Neuron (in vitro differentiated cells): ENCODE data around the gene TTLL7.

Source experiments
- H2AFZ ChIP-seq: one replicate; pipeline ENCODE4 v1.6.1; 2013; ENCODE audit warnings: low read depth, mild to moderate bottlenecking, inconsistent platforms, low read length, moderate library complexity
- H3K27me3 ChIP-seq: one replicate; pipeline ENCODE4 v1.6.1; 2013; ENCODE audit warnings: low read length; ENCODE audit not compliant: insufficient read depth
- H3K36me3 ChIP-seq: one replicate; pipeline ENCODE4 v1.6.1; 2013; ENCODE audit warnings: low read length; ENCODE audit not compliant: insufficient read depth
- H3K4me1 ChIP-seq: one replicate; pipeline ENCODE4 v1.6.1; 2013; ENCODE audit warnings: low read length; ENCODE audit not compliant: insufficient read depth
- H3K4me3 ChIP-seq: 2 replicates; pipeline ENCODE4 v1.5.1; 2013; ENCODE audit warnings: mild to moderate bottlenecking, low read length, moderate library complexity
- H3K9me3 ChIP-seq: one replicate; pipeline ENCODE4 v1.6.1; 2013; ENCODE audit warnings: low read length

TTLL7 gene

DNA sequence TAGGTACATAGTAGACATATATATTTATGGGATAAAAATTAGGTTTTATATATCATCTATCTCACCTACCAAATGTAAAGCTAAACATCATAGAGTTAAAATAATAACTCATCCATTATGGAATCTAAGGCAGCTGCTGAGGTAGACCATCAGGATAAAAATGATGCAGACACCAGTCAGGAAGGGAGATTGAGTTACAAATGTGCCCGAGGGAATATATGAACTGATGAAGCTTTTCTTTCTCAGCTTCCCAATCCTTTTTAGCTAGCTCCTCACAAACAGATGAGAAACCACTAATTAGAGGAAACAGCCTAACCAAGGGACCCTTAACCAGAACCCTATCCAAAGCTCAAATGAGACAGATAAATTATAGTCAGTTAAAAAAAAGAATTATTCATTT is 20.9 kb downstream of the TTLL7 start:
- Histone ChIP-seq H3K9me3 (peaks cover 3% of the 10 kb centered on the region), H3K36me3 (no peaks in the 10 kb centered on the region), H3K27me3 (no peaks in the 10 kb centered on the region), H2AFZ (no peak overlapping the region), H3K4me1 (no peaks in the 10 kb centered on the region), H3K4me3 (no peak overlapping the region)

DNA sequence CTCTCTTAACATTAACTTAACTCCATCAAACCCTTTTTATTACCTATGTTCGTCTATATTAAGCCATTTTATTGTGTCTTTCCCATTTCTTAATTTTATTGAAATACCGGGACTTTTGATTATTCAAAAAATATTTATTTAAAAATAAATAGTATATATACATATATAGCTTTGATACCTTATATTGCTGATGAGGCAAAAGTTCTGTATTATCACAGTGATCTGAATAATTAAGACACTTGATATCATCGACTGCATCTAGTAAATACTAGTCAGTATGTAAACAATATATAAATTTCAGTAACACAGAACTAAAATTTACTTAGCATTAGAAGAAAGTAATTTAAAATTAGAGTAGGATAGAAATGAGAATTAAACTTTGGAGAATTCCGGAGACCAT is 22.0 kb downstream of the TTLL7 start:
- H3K4me3 ChIP-seq: no peak overlapping the region
- H3K36me3 ChIP-seq: no peaks in the 10 kb centered on the region
- no peaks in the 10 kb centered on the region for H3K27me3 ChIP-seq
- no peaks in the 10 kb centered on the region for H3K4me1 ChIP-seq
- H2AFZ ChIP-seq: no peak overlapping the region
- peaks cover 3% of the 10 kb centered on the region for H3K9me3 ChIP-seq

DNA sequence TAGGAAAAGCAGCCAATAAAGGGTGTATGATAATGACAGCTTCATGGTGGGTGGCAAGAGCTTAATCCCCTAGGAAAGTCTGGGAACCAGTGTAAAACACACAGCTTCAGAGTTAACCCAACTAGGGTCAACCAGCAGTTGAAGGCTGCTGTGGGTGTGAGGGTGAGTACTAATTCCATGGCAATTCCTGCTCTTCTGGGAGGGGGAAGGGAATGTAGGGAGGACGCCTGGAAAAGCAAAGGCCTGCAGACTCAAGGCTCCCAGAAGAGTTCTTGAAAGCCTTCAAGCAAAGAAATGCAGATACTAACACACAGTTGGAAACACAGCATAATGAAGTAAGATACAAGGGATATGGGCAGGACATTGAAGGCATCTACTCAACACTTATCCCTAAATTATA is 28.1 kb downstream of the TTLL7 start:
- H3K4me3 ChIP-seq: no peak overlapping the region
- no peaks in the 10 kb centered on the region for H3K4me1 ChIP-seq
- H3K9me3 ChIP-seq: no peaks in the 10 kb centered on the region
- H3K27me3 ChIP-seq: no peaks in the 10 kb centered on the region
- H3K36me3 ChIP-seq: no peaks in the 10 kb centered on the region
- H2AFZ ChIP-seq: no peak overlapping the region

DNA sequence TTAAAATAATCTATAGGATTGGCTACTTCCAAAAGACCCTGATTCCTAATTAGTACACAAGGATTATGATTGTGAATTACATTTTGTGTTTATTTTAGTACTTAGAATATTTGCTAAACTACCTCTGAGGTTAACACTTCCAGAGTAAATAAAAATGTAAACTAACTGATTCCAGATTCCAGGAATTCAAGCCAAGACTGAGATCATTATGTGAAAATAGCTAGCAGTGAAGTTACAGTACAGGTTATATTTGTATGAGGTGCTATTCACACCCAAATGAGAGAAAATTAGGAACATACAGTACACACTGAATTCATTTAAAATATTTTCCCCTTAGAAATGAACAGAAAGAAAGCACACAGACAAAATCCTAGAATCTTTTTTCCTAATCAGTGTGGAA is 28.8 kb downstream of the TTLL7 start:
- Histone ChIP-seq H3K27me3 (no peaks in the 10 kb centered on the region), H2AFZ (no peak overlapping the region), H3K4me3 (no peak overlapping the region), H3K4me1 (no peaks in the 10 kb centered on the region), H3K36me3 (no peaks in the 10 kb centered on the region), H3K9me3 (no peaks in the 10 kb centered on the region)

DNA sequence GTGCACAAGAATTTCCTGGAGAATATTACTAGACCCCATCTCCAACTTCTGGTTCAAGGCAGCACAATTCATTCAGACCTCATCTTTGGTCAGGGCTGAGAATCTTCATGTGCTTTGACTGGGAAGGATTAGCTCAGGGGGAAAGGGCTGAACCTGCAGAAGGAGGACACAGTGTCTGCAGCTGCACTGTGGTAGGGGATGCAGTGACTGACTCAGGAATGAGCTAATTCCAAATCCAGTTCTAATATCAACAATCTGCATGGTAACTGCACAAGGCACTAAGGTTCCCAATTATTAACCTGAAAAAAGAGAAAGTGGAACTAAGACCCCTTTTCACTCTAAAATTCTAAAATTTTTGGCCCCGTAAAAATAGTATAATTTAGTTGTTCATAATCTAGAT is 31.6 kb downstream of the TTLL7 start:
- Histone ChIP-seq H3K27me3 (no peaks in the 10 kb centered on the region), H3K4me3 (no peak overlapping the region), H2AFZ (no peak overlapping the region), H3K36me3 (no peaks in the 10 kb centered on the region), H3K9me3 (no peaks in the 10 kb centered on the region), H3K4me1 (no peaks in the 10 kb centered on the region)

DNA sequence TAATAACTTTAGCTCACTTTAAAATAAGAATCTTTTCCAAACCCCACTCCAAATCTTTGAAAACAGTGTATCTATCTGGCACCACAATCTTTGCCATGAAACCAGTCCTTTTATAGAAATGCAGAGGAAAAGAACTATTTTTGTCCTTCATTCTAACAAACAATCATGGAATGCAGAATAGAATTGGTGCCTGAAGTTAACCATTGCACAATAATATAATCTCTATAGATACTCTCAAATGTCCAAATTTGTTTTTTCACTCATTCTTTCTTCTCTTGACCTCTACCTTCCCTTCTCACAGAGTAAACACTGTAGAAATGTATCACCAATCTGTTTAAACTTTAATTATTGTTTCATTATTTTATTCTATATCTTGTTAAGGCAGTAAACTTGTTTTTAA is 34.8 kb downstream of the TTLL7 start:
- H3K9me3 ChIP-seq: no peaks in the 10 kb centered on the region
- no peak overlapping the region for H3K4me3 ChIP-seq
- H2AFZ ChIP-seq: no peak overlapping the region
- no peaks in the 10 kb centered on the region for H3K4me1 ChIP-seq
- H3K27me3 ChIP-seq: no peaks in the 10 kb centered on the region
- H3K36me3 ChIP-seq: no peaks in the 10 kb centered on the region

DNA sequence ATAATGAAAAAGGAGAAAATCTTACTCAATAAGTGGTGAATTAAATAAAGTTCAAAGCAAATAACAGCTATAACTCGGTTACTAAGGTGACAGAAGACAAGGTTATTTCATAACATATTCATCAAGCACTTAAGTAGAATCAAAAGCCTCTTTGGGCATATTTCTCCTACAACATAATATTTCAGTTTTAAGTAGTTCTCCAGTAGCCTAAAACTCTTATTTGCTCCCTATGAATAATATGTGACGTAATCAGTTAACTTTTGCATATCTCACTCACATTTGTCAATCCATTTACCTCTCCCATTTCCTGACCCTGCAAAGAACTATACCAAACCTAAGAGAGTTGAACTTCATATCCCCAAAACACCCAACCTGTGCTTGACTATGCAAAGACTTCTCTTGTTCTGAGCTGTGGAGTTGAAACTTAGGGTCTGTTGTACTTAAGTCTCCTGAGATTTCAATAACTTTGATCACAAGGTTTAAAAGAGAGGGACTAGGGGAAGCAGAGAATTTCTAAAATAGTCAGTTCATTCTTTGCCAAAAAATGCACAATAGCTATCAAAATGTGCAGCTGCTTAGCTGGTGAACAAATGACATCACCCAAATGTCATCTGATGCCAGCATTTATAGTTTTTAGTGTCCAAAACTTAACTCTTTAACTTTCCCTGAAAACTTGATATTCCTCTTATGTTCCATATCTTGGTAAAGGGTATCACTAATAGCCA is 37.2 kb downstream of the TTLL7 start:
- H3K36me3 ChIP-seq: no peaks in the 10 kb centered on the region
- no peak overlapping the region for H3K4me3 ChIP-seq
- no peaks in the 10 kb centered on the region for H3K27me3 ChIP-seq
- no peak overlapping the region for H2AFZ ChIP-seq
- H3K9me3 ChIP-seq: no peaks in the 10 kb centered on the region
- no peaks in the 10 kb centered on the region for H3K4me1 ChIP-seq

DNA sequence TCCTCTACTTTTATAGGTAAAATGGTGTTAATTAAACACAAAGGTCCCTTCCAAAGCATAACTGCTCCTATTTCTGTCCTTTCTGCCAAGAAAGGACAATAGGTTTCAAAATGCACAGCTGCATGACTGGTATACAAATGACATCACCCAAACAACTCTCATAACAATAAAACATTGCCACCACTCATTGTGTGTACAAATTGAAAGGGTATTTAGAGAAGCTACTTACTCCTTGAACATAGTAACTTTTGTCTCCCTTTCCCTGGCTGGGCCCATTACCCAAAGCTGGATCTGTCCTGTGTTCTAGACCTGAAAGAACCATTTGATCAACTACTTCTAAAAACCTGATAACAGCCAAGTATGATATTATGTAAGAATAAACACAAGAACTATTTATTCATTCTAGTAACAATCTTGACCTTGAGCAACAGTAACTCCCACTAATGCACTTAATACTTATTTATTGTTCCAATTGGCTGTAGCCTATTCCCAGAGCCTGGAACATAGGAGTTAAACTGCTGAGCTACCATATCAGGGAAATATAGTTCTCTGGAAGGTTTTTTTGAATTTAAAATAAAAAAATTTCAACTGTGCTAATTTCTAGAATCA is 38.2 kb downstream of the TTLL7 start:
- no peaks in the 10 kb centered on the region for H3K9me3 ChIP-seq
- no peaks in the 10 kb centered on the region for H3K36me3 ChIP-seq
- H3K4me3 ChIP-seq: no peak overlapping the region
- H3K4me1 ChIP-seq: no peaks in the 10 kb centered on the region
- no peak overlapping the region for H2AFZ ChIP-seq
- H3K27me3 ChIP-seq: no peaks in the 10 kb centered on the region

DNA sequence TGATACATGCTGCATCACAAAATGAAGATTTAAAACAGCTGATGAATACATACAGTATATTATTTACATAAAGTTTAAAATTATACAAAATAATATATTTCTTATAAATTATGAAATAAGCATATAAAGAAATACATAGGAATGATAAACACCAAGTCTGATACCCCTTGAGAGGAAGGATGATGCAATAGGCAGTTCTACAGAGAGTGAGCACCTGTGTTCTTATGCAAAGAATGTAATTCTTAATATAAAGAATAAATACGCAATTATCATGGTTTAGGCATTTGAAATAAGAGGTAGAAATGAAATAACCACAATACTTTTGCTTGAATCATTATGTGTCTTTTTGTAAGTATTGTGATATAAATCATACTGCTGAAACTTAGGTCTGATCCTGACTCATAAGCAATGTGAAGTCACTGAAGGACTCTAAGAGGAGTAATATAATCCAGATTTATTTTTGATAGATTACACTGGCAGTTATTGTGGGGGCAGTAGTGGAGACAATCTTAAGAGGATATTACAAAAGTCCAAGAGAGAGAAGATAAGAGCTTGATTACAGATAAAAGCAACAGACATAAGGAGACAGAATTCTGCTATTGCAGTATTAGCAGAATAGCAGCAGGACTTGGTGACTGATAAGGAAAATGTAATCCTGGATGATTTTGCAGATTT is 39.0 kb downstream of the TTLL7 start:
- H2AFZ ChIP-seq: no peak overlapping the region
- H3K27me3 ChIP-seq: no peaks in the 10 kb centered on the region
- H3K4me3 ChIP-seq: no peak overlapping the region

DNA sequence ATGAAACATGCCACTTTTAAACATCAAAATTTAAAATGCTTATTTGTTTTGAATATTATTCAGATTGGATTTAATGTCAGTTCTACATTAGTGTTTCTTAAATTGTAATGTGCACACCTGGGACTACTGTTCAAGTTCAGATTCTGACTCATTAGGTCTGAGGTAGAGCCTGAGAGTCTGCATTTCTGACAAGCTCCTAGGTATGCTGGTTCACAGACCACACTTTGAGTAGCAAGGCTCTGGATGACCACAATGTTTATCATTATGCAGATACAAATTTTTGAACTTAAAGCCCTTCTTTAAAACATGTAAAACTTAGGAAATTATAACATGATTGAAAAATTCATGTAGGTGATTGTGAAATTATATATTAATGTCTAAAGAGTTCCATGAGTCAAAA is 40.2 kb downstream of the TTLL7 start:
- Histone ChIP-seq H3K4me3 (no peak overlapping the region), H3K9me3 (no peaks in the 10 kb centered on the region), H3K4me1 (no peaks in the 10 kb centered on the region), H2AFZ (no peak overlapping the region), H3K36me3 (no peaks in the 10 kb centered on the region), H3K27me3 (no peaks in the 10 kb centered on the region)

More for the DNA sequence above, 39.0 kb downstream of the TTLL7 start:
- no peaks in the 10 kb centered on the region for H3K9me3 ChIP-seq
- no peaks in the 10 kb centered on the region for H3K4me1 ChIP-seq
- H3K36me3 ChIP-seq: no peaks in the 10 kb centered on the region

DNA sequence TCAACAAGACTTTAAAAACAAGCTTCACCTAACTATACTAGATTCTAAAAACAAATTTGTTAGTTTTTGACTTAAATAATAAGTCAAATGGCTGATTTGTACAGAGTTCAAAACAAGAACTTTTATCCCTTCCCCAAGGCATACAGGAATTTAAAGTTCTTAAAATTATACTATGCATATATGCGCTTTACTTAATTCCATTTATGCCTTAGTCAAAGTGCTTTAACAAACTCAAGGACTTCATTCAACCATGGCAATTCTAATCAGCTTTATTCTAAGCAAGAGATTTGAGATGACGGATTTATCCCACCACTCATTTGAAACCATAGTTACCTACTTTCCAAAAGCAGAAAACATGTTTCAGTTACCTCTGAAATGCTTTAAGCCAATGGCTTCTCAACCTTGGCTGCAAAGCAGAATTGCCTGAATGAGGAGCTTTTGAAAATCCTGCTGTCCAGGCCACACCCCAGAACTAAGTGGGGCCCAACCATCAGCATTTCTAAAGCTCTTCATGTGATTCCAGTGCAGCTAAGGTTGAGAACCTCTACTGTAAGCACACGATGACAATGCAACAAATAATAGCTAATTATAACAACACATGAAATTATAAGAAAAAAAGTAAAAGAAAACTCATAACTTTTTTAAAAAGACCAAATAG is 44.6 kb downstream of the TTLL7 start:
- no peaks in the 10 kb centered on the region for H3K9me3 ChIP-seq
- no peaks in the 10 kb centered on the region for H3K27me3 ChIP-seq
- H3K4me1 ChIP-seq: no peaks in the 10 kb centered on the region
- H3K4me3 ChIP-seq: no peak overlapping the region
- H2AFZ ChIP-seq: no peak overlapping the region
- no peaks in the 10 kb centered on the region for H3K36me3 ChIP-seq

DNA sequence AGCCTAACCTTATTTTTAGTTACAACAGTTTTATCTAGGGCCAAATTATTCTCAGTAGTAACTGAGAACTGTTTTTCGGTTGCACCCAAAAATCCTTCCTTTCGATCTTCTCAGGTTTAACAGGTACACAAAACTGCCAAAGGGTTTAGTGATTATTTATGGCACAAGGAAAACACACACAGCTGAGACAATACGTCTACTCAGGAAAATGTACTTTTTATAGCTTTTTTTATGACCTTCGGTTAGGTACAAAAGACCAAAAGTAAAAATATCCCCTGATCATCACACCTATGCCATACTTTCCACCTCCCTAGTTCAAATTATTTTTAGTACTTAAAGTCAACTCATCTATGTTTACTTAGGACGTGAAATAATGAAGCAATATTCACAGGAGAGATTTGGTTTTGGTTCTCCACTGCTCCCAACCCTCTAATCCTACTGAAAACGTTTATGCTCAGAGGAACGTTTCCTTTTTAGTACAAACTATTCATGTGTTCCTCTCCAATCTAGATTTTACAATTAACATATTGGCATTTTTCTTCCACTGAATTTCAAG is 48.7 kb downstream of the TTLL7 start:
- no peaks in the 10 kb centered on the region for H3K36me3 ChIP-seq
- H3K4me3 ChIP-seq: no peak overlapping the region
- no peak overlapping the region for H2AFZ ChIP-seq
- no peaks in the 10 kb centered on the region for H3K27me3 ChIP-seq
- H3K9me3 ChIP-seq: no peaks in the 10 kb centered on the region
- H3K4me1 ChIP-seq: no peaks in the 10 kb centered on the region

DNA sequence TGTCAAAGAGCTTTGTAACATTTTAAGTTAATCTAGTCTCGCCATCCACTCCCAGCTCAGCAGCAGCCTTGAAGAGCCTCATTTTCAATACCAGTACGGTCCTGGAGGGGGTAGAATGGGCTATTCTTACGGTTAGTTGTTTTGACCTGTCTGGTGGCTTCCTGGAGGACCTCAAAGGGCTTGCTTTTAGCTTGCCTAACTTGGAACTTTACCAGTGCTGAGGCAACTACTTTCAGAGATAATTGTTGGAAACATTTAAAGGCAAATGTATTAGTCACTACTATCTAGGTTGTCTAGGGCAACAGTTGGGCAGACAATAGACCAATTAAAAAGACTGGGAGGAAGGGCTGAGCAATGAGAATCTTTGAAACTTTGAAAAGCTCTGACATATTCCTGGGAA is 56.0 kb downstream of the TTLL7 start:
- Histone ChIP-seq H3K36me3 (no peaks in the 10 kb centered on the region), H3K27me3 (no peaks in the 10 kb centered on the region), H3K9me3 (peaks cover 7% of the 10 kb centered on the region), H2AFZ (no peak overlapping the region), H3K4me3 (no peak overlapping the region), H3K4me1 (no peaks in the 10 kb centered on the region)
